GM12801 (cell line): Measurements from ENCODE around the gene LYPD5.

Experiments
- CTCF ChIP-seq: IDR thresholded peaks from one replicate; pipeline ENCODE4 v1.5.1; 2011; ENCODE audit warnings: control low read depth; ENCODE audit not compliant: insufficient read length; ENCODE audit errors: extremely low read depth

Gene LYPD5

GRCh38 chr19:43783636-43784035, 18.6 kb downstream of the LYPD5 start:
- TF ChIP-seq CTCF: no peak

- TF ChIP-seq CTCF: no peak
Observed at GRCh38 chr19:43782689-43783231, 19.5 kb downstream of the LYPD5 start.

GRCh38 chr19:43782311-43782660, 20.0 kb downstream of the LYPD5 start:
- TF ChIP-seq CTCF: no peak

GRCh38 chr19:43781630-43782310, 20.5 kb downstream of the LYPD5 start:
- no peak for TF ChIP-seq CTCF

- TF ChIP-seq CTCF: no peak
Observed at GRCh38 chr19:43780706-43781525, 21.3 kb downstream of the LYPD5 start, which contains the start of gene KCNN4. KCNN4 (minus strand) TSS chr19:43780973; CDS start chr19:43780861, 112 bp downstream.

GRCh38 chr19:43779820-43780219, 22.4 kb downstream of the LYPD5 start:
- no peak for TF ChIP-seq CTCF

GRCh38 chr19:43779147-43779819, 23.0 kb downstream of the LYPD5 start:
- TF ChIP-seq CTCF: no peak
